Esophagus muscularis mucosa (tissue), 4 donors: Measurements from ENCODE around the gene NEU3. TPM values are rescaled to one million over a fixed set of nuclear protein-coding genes. Genes with fewer than 3 reads are reported as not detected.
"Not testable (repeated sequence)": the region's sequence is repeated elsewhere in the genome, so short reads cannot be mapped to it uniquely, and the experiment has no call there.

Experiments used
- DNase-seq: peaks from one replicate; pipeline ENCODE4 v3.0.0-alpha.2; 2017; ENCODE audit errors: extremely low spot score
- H3K27ac ChIP-seq, 4 donors: fragments of 200-600 bp; sonication (generic); replicated peaks in 1 of 4; 1 replicate in 3 of 4; 2 replicates in 1 of 4; pipeline ENCODE4 v1.5.1; 2016 to 2019; ENCODE audit warnings: mild to moderate bottlenecking in 1 of 4
- H3K27me3 ChIP-seq, 4 donors: fragments of 200-600 bp; sonication (generic); one replicate each; pipeline versions ENCODE4 v1.5.1 to v1.6.0; 2016 to 2019
- H3K36me3 ChIP-seq, 4 donors: fragments of 200-600 bp; sonication (generic); one replicate each; pipeline ENCODE4 v1.5.1; 2016 to 2019
- H3K4me1 ChIP-seq, 4 donors: fragments of 200-600 bp; sonication (generic); one replicate each; pipeline ENCODE4 v1.5.1; 2016 to 2019
- H3K4me3 ChIP-seq, 4 donors: fragments of 200-600 bp; sonication (generic); 1 replicate in 2 of 4; 2 replicates in 2 of 4; pipeline ENCODE4 v1.5.1; 2016 to 2019; ENCODE audit warnings: mild to moderate bottlenecking in 4 of 4, moderate library complexity in 1 of 4
- H3K9me3 ChIP-seq, 4 donors: fragments of 200-600 bp; sonication (generic); 1 replicate in 3 of 4; 2 replicates in 1 of 4; pipeline ENCODE4 v1.5.1; 2016 to 2019
- CTCF ChIP-seq, 3 experiments: fragments of 200-600 bp in 2 of 3; fragments of 450-650 bp in 1 of 3; sonication (generic) in 2 of 3; IDR thresholded peaks; one replicate each; pipeline ENCODE4 v1.5.1; 2017 to 2019; ENCODE audit warnings: antibody characterized with exemption in 3 of 3, mild to moderate bottlenecking in 2 of 3, moderate library complexity in 1 of 3
- EP300 ChIP-seq: sonication (generic); formaldehyde crosslinking; IDR thresholded peaks from one replicate; pipeline ENCODE4 v1.6.1; 2017; ENCODE audit warnings: antibody characterized with exemption
- POLR2A ChIP-seq: fragments of 450-650 bp; IDR thresholded peaks from one replicate; pipeline ENCODE4 v1.6.1; 2017; ENCODE audit warnings: antibody characterized with exemption, moderate library complexity, mild to moderate bottlenecking, low read depth
- POLR2AphosphoS5 ChIP-seq, 2 donors: sonication (generic); formaldehyde crosslinking; IDR thresholded peaks; one replicate each; pipeline ENCODE4 v1.6.1; 2017; ENCODE audit warnings: antibody characterized with exemption in 2 of 2
- WGBS: methylation state at CpG from one replicate; pipeline ENCODE4 v1.1.5; 2018; 5-methylcytosine and 5-hydroxymethylcytosine counted together
- intact Hi-C: fragments of 100-400 bp; cut with DNase I; formaldehyde crosslinking; loops from one replicate; pipeline ENCODE4 v1.15.1; 2023
- total RNA-seq, 4 donors: library from RNA; depleted of rRNA; stranded (reverse); fragments of >200 nt; gene quantifications; one replicate each; pipeline versions ENCODE4 v1.1.0 to v1.2.1, GENCODE V29; 2016

Gene NEU3
- total RNA-seq, 4 donors from 2014 or later, result 2.9 to 6.7 (median 5.7) TPM

GRCh38 chr11:75004215-75004614 is 15.5 kb downstream of the NEU3 start:
- 89% methylated on average over 1 of the region's 1 CpG for WGBS
- Histone ChIP-seq H3K4me3 (no peak overlapping the region), H3K27me3 (no peaks in the 10 kb centered on the region), H3K27ac (no peak overlapping the region), H3K4me1 (no peaks in the 10 kb centered on the region), H3K36me3 (peaks cover 9 to 34% (median 27%) of the 10 kb centered on the region in 4 donors), H3K9me3 (no peaks in the 10 kb centered on the region)
- intact Hi-C loops, result no loop called here
- TF ChIP-seq EP300, result no peak
- TF ChIP-seq POLR2A, result no peak
- TF ChIP-seq CTCF (IDR thresholded peaks at IDR 0.05), result no peak
- TF ChIP-seq POLR2AphosphoS5 (IDR thresholded peaks at IDR 0.05), result no peak
- DNase-seq, result no peak

- Histone ChIP-seq H3K4me1 (peaks cover 0 to 5% (median 3%) of the 10 kb centered on the region in 4 donors), H3K36me3 (peaks cover 0 to 32% (median 19%) of the 10 kb centered on the region in 4 donors), H3K27me3 (no peaks in the 10 kb centered on the region), H3K9me3 (no peaks in the 10 kb centered on the region), H3K4me3 (no peak overlapping the region), H3K27ac (no peak overlapping the region)
- WGBS, result 79% methylated on average over 2 of the region's 2 CpGs
- intact Hi-C loops, result no loop called here
- DNase-seq, result no peak
- no peak for TF ChIP-seq CTCF (IDR thresholded peaks at IDR 0.05)
- TF ChIP-seq EP300, result no peak
- TF ChIP-seq POLR2A, result no peak
- no peak for TF ChIP-seq POLR2AphosphoS5 (IDR thresholded peaks at IDR 0.05)
Observed at GRCh38 chr11:75011357-75011756, 22.6 kb downstream of the NEU3 start.

- intact Hi-C loops, result no loop called here
- 93% methylated on average over 6 of the region's 6 CpGs for WGBS
- TF ChIP-seq POLR2AphosphoS5 (IDR thresholded peaks at IDR 0.05) (no peak), CTCF (IDR thresholded peaks at IDR 0.05) (no peak), EP300 (no peak), POLR2A (no peak)
- H3K4me1 ChIP-seq, result peaks cover 0 to 5% (median 3%) of the 10 kb centered on the region in 4 donors
- H3K9me3 ChIP-seq, result no peaks in the 10 kb centered on the region
- DNase-seq, result no peak
- peaks cover 0 to 27% (median 15%) of the 10 kb centered on the region in 4 donors for H3K36me3 ChIP-seq
- no peak overlapping the region for H3K4me3 ChIP-seq
- H3K27me3 ChIP-seq, result no peaks in the 10 kb centered on the region
- no peak overlapping the region for H3K27ac ChIP-seq
Observed at GRCh38 chr11:75011872-75012271, 23.1 kb downstream of the NEU3 start.

- intact Hi-C loops, result no loop called here
- DNase-seq, result no peak
- Histone ChIP-seq H3K9me3 (no peaks in the 10 kb centered on the region), H3K4me3 (no peak overlapping the region), H3K4me1 (peaks cover 0 to 5% (median 3%) of the 10 kb centered on the region in 4 donors), H3K27ac (no peak overlapping the region), H3K27me3 (no peaks in the 10 kb centered on the region), H3K36me3 (peaks cover 0 to 19% (median 9%) of the 10 kb centered on the region in 4 donors)
- TF ChIP-seq CTCF (IDR thresholded peaks at IDR 0.05), result no peak
- TF ChIP-seq POLR2A, result no peak
- TF ChIP-seq POLR2AphosphoS5 (IDR thresholded peaks at IDR 0.05), result no peak
- TF ChIP-seq EP300, result no peak
Observed at GRCh38 chr11:75013051-75013450, 24.3 kb downstream of the NEU3 start.

- intact Hi-C loops, result no loop called here
- Histone ChIP-seq H3K27ac (peak overlapping the region in 1 of 4 donors; percentile 34), H3K9me3 (no peaks in the 10 kb centered on the region), H3K27me3 (no peaks in the 10 kb centered on the region), H3K4me1 (peaks cover 0 to 5% (median 3%) of the 10 kb centered on the region in 4 donors), H3K4me3 (no peak overlapping the region), H3K36me3 (peaks cover 0 to 13% (median 5%) of the 10 kb centered on the region in 4 donors)
- 11% methylated on average over 1 of the region's 1 CpG for WGBS
- TF ChIP-seq CTCF (IDR thresholded peaks at IDR 0.05) (no peak), POLR2A (no peak), POLR2AphosphoS5 (IDR thresholded peaks at IDR 0.05) (no peak), EP300 (no peak)
- no peak for DNase-seq
Observed at GRCh38 chr11:75014129-75014528, 25.4 kb downstream of the NEU3 start.

GRCh38 chr11:75019200-75019599 is 30.5 kb downstream of the NEU3 start:
- H3K27me3 ChIP-seq, result not testable (repeated sequence)

GRCh38 chr11:75020328-75020727 is 31.6 kb downstream of the NEU3 start:
- 85% methylated on average over 5 of the region's 5 CpGs for WGBS
- intact Hi-C loops, result not testable (repeated sequence)

More at GRCh38 chr11:75019200-75019599, 30.5 kb downstream of the NEU3 start:
- intact Hi-C loops, H3K4me1 ChIP-seq, H3K9me3 ChIP-seq, H3K27ac ChIP-seq, H3K36me3 ChIP-seq, DNase-seq, H3K4me3 ChIP-seq: not testable (repeated sequence)
- 94% methylated on average over 3 of the region's 3 CpGs for WGBS

More at GRCh38 chr11:75020328-75020727, 31.6 kb downstream of the NEU3 start:
- not testable (repeated sequence) for H3K27ac ChIP-seq, DNase-seq, H3K36me3 ChIP-seq, H3K27me3 ChIP-seq, H3K4me3 ChIP-seq, H3K9me3 ChIP-seq, H3K4me1 ChIP-seq
